ENCODE measurements around the gene LRPPRC.
"Not testable (repeated sequence)": the region's sequence is repeated elsewhere in the genome, so short reads cannot be mapped to it uniquely, and the experiment has no call there.

LRPPRC gene

DNA sequence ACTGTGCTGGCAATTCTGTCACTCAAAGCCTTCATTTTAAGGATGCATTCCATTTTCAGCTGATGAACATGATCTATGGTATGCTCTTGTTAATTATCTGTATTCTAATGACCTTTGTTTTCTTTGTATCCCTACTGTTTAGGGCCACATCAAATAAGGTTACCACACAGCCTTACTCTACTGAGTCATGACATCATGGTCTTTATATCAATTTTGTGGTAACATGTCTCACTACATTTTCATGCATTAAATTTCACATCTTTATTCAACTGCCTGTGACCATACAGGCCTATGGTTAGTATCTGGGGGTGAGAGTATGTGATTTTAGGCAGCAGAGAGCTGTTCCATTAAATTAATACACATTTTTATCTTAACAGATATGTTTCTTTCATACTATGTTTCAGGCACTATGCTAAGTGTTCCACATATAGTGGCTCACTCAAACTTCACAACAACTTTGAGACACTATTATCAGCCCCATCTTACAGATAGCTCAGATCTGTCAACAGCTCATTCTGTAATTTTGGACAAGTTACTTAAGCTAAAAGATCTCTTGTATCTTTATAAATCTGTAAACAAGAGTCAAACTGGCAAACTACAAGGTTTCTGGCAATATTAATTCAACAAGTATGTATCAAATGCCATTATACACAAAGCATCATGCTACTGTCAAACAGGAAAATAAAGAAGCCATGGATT is 18.0 kb downstream of the LRPPRC start:
- no peak for DNase-seq (ENCODE audit: low spot score)

DNA sequence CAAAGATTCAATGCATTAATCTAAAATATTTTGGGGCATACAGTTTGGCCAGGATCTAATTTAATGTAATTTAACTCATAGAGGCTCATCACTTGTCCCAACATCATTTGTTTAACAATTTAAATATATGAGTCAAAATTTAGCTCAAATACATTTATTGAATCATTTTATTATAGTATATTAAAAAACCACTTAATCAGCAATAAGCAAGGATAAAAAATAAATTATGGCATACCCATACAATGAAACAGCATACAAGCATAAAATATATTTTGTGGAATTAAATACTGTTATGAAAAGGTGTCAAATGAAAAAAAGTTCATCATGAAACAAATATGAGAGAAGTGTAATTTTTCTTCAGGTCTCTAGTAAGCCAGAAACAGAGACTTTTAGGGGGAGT is 34.9 kb downstream of the LRPPRC start:
- DNase-seq (ENCODE audit: low spot score), result no peak

DNA sequence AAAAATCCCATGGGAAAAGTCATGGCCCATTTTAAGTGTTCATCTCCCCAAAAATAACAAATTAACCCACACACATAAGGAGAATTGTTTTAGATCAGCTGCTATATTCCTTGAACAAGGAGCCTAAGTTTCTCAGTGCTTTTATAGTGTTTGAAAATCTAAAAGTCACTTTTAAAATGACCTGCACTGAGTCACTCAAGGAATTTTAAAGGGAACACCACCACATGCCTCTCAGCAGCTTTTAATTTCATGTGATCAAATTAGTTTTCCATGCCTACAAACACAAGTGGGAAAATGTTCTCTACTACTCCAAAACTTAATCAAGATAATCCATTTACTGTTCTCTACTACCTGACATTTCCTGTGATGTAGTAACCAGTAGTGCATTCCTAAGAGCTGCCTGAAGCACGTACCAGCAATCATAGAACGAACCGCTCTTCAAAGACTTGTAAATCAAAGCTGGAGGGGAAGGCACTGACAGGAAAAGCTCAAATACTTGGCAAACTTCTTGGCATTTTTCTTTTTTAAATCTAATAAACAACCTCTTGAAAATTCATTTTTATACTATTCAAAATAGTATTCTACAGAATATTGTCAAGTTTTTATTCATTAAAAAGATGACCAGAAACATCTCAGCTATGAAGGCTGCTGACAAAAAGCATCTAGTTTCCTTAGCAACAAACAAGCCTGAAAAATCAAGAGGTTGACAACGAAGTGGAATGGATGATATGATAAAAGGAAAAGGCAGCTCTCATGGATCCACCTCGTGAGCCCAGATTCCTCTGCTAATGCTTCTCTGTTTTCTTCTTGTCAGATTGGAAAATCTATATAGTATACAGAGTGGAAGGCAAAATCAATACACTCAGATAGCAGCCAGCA is 37.2 kb downstream of the LRPPRC start:
- no peak for DNase-seq (ENCODE audit: low spot score)

DNA sequence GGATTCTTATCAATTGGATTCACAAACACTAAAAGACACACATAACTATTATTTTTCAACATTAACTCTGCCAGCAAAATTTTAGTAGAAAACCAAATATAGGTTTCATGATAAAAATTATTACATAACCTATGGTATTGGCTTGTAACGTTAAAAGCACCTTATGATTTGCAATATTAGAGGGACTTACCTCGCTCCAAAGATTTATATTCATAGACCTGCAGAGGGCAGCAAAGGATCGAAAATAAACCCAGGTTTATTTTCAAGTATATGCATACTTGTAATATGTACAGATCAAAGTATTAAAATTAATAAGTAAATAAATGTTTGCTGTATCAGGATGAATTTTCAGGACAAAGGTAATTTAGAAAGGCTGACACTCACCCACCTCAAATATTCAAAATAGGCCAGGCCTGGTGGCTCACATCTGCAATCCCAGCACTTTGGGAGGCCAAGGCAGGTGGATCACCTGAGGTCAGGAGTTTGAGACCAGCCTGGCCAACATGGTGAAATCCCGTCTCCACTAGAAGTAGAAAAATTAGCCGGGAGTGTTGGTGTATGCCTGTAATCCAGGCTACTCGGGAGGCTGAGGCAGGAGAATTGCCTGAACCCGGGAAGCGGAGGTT is 45.3 kb downstream of the LRPPRC start:
- DNase-seq (ENCODE audit: low spot score), result peak; percentile 20

DNA sequence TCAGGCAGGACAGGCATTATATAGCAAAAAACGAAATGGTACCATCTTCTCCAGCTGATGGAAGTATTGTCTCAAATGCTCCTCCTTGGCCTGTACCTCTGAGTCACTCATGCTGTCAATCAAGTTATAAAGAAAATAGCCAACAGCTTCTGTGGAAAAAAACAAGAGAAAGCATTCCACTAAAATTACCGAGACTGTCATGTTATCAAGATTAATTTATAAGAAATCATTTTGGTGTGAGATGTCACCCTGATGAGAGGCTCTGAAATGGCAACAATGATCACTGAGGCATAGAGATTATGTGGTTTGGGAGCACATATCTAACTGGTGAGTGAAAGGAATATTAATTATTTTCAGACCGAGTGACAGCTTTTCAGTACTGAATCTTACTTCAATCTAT is 47.4 kb downstream of the LRPPRC start:
- no peak for DNase-seq (ENCODE audit: low spot score)

DNA sequence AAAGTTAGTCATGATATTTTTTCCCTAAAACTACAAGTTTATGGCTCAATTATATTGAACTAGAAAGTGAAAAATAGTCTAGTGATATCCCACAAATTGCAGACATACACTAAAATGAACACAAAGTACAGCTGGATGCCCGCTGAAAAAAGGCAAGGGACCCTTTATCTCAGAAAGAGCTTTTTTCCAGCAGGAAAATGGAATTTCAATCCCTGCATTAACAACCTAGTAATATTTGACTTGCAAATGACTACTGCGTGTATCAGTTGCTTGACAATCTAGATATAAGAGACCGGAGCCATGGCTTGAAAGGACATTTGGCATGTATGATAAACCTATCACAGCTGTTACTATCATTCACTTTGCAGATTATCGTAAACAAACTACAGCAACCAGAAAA is 49.1 kb downstream of the LRPPRC start:
- no peak for DNase-seq (ENCODE audit: low spot score)

DNA sequence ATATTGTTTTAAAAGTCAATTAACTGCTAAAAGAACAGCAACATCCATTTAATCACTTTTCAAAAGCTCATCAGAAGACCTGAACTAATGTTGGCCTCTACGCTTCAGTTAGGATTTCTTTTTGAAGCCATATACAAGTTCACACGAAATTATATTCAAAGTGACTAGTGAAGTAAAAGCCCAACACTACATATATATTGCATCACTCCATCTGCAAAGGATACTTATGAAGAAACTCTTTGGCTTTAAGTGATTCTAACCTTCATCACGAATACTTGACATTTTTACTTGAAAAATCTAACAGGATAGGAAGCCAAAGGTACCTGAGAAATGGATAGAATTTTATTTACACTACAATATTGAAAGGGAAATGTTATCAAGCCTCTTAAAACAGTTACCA is 50.4 kb downstream of the LRPPRC start:
- DNase-seq (ENCODE audit: low spot score), result no peak

DNA sequence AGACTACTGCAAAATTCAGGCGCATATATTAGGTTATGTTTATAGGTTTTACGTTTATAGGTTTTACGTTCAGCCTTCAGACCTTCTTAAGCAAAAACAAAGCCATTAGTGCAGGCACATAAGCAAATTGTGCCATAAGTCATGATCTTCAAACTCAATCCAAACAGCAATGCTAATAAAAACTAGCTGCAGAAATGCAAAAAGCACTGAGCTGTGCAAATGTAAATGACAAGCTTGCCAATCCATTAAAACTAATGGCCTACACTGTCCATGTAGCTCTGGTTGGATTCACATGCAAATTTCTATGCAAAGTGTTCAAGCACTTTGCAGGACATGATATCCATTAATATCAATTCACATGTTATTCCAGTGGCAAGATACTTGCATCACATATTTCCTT is 50.9 kb downstream of the LRPPRC start:
- no peak for DNase-seq (ENCODE audit: low spot score)

DNA sequence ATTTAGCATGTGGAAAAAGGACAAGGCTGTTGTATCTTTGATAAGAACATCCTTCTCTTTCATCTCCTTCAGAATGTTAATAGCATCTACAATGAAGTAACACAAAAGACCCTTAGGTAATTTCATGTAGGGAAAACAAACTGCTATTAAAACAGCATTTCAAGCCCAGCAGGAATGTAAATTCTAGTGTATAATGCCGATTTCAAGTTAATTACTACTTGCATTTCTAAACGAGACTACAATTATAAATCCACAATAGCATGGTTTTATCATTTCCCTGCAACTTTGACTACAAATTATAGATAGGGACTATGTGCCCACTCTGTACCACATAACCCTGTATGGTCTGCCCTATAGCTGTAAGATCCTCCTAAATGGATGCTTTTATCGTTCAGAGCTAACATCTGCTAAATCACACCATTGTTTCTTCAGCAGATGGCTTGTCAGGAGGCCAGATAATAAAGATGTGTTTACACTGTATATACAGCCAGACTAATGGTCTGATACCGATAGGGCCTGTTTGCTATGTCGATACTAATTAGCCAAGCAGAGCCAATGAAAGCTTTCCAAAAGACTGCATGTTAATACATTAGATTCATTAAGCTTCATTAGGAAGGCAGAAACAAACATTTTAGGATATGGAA is 51.9 kb downstream of the LRPPRC start:
- peak; percentile 59 for DNase-seq (ENCODE audit: low spot score)

DNA sequence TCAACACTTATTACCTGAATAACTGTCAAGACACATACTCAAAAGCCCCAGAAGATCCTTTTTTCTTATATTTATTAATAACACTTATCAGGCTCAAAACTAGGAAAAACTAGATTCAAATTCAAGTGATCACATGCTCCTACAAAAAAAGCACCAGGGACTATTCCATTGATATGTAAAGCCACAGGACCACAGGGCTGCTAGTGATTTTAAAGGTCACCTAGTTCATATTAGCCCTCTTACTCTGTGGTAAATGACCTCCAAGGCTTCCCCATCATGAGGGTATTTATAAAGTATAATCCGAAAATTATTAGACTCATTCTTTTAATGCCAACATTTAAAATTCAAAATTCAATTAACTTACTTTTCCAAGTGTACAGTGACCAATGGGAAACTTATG is 52.5 kb downstream of the LRPPRC start:
- no peak for DNase-seq (ENCODE audit: low spot score)

DNA sequence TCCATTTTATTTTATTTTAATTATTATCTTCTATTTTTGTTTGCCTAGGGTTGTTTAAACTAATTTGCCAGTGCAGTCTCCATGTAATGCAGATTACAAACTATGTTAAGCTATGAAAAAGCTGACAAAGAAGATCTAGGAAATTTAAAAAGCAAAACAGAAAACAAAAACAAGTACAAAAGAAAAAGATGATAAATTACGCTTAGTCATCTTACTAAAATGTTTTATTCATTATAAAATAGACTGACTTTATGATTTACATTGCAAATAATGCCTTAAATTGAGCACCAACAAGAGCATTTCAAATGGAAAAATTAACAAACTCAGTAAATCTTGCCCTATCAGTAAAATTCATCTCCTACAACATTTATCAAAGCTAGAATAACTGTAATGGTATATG is 52.9 kb downstream of the LRPPRC start:
- DNase-seq (ENCODE audit: low spot score), result no peak

DNA sequence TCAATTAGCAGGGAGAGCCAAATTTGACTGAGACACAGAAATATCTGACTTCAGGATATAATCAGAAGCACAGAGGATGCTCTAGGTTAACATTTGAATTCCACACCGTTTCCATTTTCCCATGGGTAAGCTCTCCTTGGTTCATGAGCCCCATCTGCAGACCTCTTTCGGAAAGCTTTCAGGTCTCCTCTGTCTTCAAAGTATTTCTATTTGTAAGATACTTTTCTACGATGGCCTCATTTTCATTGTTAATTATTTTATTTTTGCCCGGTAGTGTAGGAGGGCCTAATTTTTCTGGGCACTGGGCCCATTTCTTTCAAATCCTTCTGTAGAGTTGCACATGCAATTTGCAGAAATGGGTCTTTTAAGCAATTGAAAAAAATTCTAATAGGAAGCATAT is 53.8 kb downstream of the LRPPRC start:
- DNase-seq (ENCODE audit: low spot score), result peak; percentile 13

DNA sequence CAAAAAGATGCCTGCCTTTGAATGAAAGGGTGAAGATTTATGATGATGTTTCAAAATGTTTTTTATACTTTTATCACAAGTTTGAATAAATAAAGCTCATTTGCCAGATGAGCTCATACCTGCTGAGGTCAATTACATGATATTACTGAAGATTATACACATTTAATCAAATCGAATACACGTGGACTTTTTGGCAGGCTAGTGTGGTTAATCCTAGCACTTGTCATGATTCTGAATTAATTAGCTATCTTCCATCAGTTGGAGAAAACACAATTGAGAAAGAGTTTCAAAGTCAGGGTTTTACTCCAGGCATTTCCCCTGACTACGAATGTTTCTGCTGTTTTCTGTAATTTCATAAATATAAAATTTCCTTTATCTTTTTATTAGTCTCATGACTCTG is 54.4 kb downstream of the LRPPRC start:
- no peak for DNase-seq (ENCODE audit: low spot score)

DNA sequence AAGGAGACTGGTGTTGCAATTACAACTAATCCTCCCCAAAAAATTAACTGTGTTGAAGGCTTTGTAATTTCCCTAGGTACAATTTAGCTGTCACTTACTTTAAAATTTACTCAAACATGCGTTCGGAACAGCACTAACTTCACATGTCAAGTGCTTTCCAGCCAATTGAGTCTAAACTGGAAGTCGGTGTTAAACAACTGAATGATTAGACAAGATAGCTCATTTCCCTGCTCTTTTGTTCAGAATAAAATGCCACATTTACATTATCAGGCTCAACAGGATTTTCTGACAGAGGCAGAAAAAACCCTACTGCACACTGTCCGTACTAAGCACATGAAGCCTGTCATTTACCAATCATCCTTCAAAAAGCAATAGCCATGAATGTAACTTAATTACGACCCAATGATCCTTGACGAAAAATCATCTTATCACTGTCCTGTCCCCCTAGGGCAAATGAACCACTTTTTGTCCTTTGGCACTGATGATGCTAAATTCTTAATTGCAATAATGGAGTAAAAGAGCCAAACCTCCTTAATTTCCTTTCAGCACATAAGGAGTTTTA is 56.0 kb downstream of the LRPPRC start:
- no peak for DNase-seq (ENCODE audit: low spot score)

DNA sequence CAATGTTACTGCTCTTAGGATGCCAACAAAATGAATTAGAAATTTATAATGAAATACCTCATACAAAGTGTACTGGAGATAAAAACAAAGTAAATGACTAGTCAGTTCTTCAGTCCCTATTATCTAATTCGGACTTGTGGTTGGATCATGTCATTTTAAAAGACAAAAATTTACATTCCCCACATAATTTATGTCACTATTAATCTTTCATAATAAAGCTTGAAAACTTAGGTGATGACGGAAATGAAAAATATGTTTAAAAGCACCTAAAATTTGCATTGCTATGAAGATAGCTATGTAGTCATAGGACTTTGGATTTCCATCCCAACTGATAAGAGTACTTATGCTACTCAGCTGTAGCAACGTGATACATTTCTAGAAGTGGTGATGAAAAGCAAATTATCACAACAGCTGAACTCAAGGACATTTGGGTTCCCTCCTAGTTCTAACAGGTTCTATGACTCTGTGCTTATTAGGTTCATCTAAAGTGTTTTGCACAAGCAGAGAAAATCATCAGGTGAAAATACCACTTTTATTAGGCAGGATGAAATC is 58.4 kb downstream of the LRPPRC start:
- no peak for DNase-seq (ENCODE audit: low spot score)

DNA sequence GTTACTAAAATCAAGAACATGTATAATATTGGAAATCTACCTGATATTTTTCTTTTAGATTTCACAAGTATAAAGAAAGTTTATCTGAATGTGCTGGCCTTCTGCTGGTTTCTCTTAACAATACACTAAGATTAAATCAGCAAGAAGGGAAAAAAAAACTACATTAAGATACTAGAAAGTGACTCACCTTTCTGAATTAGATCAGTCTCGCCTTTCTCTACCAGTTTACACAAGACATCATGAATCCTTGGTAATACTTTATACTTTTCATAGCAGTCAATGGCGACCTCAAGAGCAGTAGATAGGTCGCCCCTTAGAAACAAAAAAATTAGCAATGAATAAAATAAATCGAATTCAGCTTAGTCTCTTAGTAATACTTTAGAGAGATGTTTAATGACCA is 61.2 kb downstream of the LRPPRC start:
- DNase-seq (ENCODE audit: low spot score), result no peak

DNA sequence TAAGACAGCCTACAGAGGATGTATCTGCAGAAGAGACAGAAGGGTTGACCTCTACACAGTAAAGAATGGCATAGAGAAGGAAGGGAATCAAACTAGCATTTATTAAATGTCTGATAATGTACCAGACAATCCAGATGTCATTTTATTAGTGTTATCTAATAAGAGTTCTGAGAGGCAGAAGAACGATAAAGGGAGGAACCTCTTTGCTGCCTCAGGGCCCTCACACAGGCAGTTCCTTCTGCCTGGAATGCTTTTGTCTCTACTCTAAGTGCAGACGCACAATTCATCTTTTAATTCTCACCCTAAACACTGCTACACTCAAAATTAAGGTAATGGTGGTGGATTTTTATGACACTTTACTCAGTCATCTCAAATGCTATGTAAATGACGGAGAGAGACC is 64.5 kb downstream of the LRPPRC start:
- no peak for DNase-seq (ENCODE audit: low spot score)

DNA sequence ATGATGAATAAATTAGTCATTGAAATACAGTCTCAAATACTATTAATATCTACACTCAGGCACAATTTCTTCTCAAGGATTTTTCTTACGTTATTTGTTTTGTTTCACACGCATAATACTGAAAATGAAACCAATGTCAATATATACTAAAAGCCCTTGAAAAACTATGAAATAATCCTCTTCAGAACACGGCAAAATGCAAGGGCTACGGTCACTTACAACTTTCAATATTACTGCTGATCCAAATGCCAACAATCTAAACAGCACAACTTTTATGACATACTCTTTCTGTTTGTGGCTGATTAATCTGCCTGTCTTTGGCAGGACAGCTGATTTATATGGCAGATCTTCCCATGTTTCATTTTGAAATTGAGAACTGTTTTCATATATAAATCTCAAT is 68.3 kb downstream of the LRPPRC start:
- DNase-seq (ENCODE audit: low spot score), result no peak

DNA sequence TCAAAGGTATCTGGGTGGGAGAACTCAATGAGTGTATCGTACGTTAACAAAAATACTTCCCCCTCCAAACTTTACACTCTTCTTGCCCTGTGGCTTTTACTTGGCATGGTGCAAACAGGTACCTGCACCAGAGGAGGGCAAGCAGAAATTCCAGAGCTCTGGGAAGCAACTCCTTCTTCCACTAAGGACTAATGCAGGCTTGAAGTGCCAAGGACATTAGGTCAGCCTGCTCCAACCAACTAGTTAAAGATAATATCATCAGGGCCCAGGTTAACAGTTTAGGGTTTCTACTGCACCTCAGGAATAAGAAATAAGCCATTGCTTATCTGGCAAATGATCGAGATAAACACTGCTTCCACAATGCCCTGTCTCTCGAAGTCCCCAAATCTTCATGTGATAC is 70.4 kb downstream of the LRPPRC start:
- no peak for DNase-seq (ENCODE audit: low spot score)

DNA sequence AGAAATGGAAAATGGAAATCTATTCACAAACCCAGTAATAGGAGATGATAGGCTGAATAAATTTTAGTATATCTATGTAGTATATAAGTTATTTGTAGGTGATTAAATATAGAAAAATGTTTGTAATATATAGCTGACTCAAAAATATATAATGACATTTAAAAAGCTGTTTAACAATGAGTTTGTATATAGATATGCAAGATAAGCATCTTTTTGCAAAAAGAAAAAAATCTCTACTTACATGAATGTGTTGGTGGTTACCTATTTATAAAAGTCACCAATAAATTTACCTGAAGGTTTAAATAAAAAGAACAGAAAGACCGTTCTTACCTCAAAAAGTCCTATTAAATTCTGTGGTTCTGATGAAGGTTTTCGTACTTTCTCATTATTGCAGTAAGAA is 71.3 kb downstream of the LRPPRC start:
- no peak for DNase-seq (ENCODE audit: low spot score)

DNA sequence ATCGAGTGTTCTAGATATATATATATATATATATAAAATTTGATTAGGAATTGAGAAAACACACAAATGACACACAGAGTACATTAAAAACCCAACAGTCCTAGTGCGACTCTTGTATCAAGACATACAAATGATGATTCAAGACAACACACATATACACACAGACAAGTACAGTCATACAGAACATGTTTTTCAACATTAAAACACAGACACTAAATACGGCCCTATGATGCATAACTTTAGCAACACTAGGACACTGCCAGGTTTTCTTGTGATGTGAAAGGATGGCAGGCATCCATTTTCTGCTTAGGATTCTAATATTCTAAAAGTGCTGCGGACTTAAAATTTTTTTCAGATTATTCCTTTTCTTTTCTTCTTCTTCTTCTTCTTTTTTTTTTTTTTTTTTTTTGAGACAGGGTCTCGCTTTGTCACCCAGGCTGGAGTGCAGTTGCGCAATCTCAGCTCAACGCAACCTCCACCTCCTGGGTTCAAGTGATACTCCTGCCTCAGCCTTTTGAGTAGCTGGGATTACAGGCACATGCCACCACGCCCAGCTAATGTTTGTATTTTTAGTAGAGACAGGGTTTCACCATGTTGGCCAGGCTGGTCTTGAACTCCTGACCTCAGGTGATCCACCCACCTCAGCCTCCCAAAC is 84.5 kb downstream of the LRPPRC start:
- DNase-seq (ENCODE audit: low spot score), result not testable (repeated sequence)
